ENCODE results near the gene DYRK3.
A peak's percentile ranks its signal among the peaks of the same experiment; 100 is the strongest.
"Not testable (repeated sequence)": the region's sequence is repeated elsewhere in the genome, so short reads cannot be mapped to it uniquely, and the experiment has no call there.

The DYRK3 gene

DNA sequence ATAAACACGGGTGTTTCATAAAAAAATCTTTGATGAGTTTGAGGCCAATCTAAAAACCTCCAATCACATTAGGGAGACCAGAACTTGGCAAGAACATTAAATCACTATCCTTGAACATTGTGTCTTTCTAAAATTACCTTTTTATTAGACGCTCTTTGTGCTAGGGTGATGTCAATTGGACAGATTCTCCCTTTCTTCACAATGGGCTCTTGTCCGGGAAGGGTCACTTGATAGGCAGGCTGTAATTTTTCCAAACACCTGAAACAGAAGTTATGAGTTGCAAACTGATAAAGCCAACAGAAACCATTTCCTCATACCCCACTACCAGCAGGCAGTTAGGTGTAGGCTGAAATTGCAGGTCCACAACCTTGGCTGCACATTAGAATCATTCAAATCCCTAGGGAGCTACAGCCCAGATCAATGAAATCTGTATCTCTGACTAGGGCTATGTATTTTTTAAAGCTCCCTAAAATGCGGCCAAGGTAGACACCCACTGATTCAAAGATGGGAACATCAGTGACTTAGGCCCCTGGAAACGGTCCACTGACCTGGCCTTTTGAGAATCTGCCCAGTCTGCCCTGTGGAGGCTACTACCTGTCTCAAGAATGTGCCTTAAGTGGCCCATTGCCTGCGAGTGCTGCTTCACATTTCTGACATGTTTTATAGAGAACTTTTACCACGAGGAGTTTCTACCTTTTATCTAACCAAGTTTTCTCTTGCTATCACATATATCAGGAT lies 39.6 kb upstream of the DYRK3 start:
- no peaks in the 10 kb centered on the region for H3K27me3 ChIP-seq (ENCODE audit: control insufficient read depth in 1 of 2, insufficient read depth in 2 of 2, low read length in 2 of 2)
- H3K9me3 ChIP-seq (ENCODE audit: control insufficient read depth in 1 of 2, low read length in 2 of 2), result no peaks in the 10 kb centered on the region
- H3K9ac ChIP-seq (ENCODE audit: low read depth in 1 of 2, low read length in 2 of 2), result no peak overlapping the region
- H3K36me3 ChIP-seq (ENCODE audit: control insufficient read depth in 1 of 2, insufficient read depth in 2 of 2, low read length in 2 of 2), result peaks cover 64 to 88% of the 10 kb centered on the region in 2 donors
- no peak overlapping the region for H3K27ac ChIP-seq (ENCODE audit: low read depth, low read length)
- H3K4me1 ChIP-seq (ENCODE audit: control insufficient read depth in 1 of 2, insufficient read depth in 2 of 2, low read length in 2 of 2), result no peaks in the 10 kb centered on the region
- H3K4me3 ChIP-seq (ENCODE audit: low read depth in 1 of 2, low read length in 2 of 2), result no peak overlapping the region

DNA sequence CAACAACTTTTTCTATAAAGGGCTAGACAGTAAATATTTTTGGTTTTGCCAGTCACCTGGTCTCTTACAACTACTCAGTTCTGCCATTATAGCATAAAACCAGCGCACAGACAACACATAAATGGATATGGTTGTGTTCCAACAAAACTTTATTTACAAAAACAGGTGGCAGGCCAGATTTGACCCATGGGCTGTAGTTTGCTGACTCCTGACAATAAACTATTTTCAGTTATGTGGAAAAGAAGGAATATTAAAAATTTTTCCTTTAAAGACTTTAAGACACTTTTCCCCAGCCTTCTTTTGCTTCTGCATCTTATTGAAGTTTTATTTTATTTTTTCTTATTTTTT lies 39.0 kb upstream of the DYRK3 start:
- peaks cover 62 to 86% of the 10 kb centered on the region in 2 donors for H3K36me3 ChIP-seq (ENCODE audit: control insufficient read depth in 1 of 2, insufficient read depth in 2 of 2, low read length in 2 of 2)
- no peak overlapping the region for H3K9ac ChIP-seq (ENCODE audit: low read depth in 1 of 2, low read length in 2 of 2)

DNA sequence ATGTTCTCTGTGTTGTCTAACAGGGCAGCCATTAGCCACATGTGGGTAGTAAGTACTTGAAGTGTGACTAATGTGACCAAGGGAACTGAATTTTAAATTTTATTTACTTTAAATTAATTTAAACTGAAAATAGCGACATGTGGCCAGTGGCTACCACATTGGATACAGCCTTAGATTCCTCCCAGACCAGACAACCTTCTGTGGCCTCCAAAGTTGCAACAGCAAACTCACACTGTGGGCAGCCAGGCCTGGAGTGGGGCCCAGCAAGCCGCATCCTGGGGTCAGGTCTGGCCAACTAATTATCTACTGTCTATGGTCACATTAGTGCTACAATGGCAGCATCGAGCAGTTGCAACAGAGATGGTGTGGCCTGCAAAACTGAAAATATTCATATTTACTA lies 34.8 kb upstream of the DYRK3 start:
- Histone ChIP-seq H3K9me3 (ENCODE audit: control insufficient read depth in 1 of 2, low read length in 2 of 2) (no peaks in the 10 kb centered on the region), H3K27ac (ENCODE audit: low read depth, low read length) (no peak overlapping the region), H3K36me3 (ENCODE audit: control insufficient read depth in 1 of 2, insufficient read depth in 2 of 2, low read length in 2 of 2) (peaks cover 53 to 82% of the 10 kb centered on the region in 2 donors), H3K27me3 (ENCODE audit: control insufficient read depth in 1 of 2, insufficient read depth in 2 of 2, low read length in 2 of 2) (no peaks in the 10 kb centered on the region), H3K9ac (ENCODE audit: low read depth in 1 of 2, low read length in 2 of 2) (no peak overlapping the region), H3K4me3 (ENCODE audit: low read depth in 1 of 2, low read length in 2 of 2) (no peak overlapping the region), H3K4me1 (ENCODE audit: control insufficient read depth in 1 of 2, insufficient read depth in 2 of 2, low read length in 2 of 2) (no peaks in the 10 kb centered on the region)

More for the DNA sequence above, 39.0 kb upstream of the DYRK3 start:
- Histone ChIP-seq H3K27ac (ENCODE audit: low read depth, low read length) (no peak overlapping the region), H3K4me1 (ENCODE audit: control insufficient read depth in 1 of 2, insufficient read depth in 2 of 2, low read length in 2 of 2) (no peaks in the 10 kb centered on the region), H3K27me3 (ENCODE audit: control insufficient read depth in 1 of 2, insufficient read depth in 2 of 2, low read length in 2 of 2) (no peaks in the 10 kb centered on the region), H3K4me3 (ENCODE audit: low read depth in 1 of 2, low read length in 2 of 2) (no peak overlapping the region), H3K9me3 (ENCODE audit: control insufficient read depth in 1 of 2, low read length in 2 of 2) (no peaks in the 10 kb centered on the region)

DNA sequence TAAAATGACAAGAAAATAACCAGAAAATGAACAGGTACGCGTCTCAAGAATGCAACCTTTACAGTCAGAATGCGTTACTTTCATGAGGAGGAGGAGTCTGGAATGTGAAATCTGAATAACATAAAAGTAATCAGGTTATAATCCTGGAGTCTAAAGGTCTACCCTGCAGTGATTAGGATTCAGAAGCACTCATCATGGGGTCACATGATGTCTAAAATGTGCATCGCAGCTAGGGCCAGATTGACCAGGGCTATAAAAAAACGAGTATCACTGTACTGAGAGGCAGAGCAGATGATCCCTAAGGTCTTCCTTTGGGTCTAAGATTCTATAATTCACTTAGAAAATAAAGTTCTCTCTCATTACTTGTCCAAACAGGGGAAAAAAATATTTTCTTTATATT lies 30.5 kb upstream of the DYRK3 start:
- Histone ChIP-seq H3K4me1 (ENCODE audit: control insufficient read depth in 1 of 2, insufficient read depth in 2 of 2, low read length in 2 of 2) (no peaks in the 10 kb centered on the region), H3K27me3 (ENCODE audit: control insufficient read depth in 1 of 2, insufficient read depth in 2 of 2, low read length in 2 of 2) (no peaks in the 10 kb centered on the region), H3K27ac (ENCODE audit: low read depth, low read length) (no peak overlapping the region), H3K4me3 (ENCODE audit: low read depth in 1 of 2, low read length in 2 of 2) (no peak overlapping the region), H3K9ac (ENCODE audit: low read depth in 1 of 2, low read length in 2 of 2) (no peak overlapping the region), H3K36me3 (ENCODE audit: control insufficient read depth in 1 of 2, insufficient read depth in 2 of 2, low read length in 2 of 2) (peaks cover 25 to 65% of the 10 kb centered on the region in 2 donors), H3K9me3 (ENCODE audit: control insufficient read depth in 1 of 2, low read length in 2 of 2) (no peaks in the 10 kb centered on the region)

DNA sequence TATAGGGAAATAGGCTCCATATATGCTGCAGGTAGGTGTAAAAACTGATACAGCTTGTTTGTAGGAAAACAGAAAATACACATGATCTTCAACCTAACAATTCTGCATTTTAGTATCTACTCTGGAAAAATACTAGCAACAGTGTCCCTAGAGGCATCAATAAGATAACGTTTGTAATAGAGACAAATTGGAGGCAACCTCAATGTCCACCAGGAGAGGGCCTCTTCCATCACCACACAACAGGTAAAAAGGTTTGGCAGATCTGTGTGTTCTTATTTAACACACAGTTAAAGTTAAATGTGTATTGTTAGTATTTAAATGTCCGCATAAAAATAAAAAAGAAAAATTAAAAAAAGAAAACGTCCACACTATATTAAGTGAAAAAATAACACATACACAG lies 28.5 kb upstream of the DYRK3 start:
- H3K27ac ChIP-seq (ENCODE audit: low read depth, low read length), result no peak overlapping the region
- H3K4me3 ChIP-seq (ENCODE audit: low read depth in 1 of 2, low read length in 2 of 2), result no peak overlapping the region
- H3K9ac ChIP-seq (ENCODE audit: low read depth in 1 of 2, low read length in 2 of 2), result no peak overlapping the region
- peaks cover 17 to 51% of the 10 kb centered on the region in 2 donors for H3K36me3 ChIP-seq (ENCODE audit: control insufficient read depth in 1 of 2, insufficient read depth in 2 of 2, low read length in 2 of 2)
- no peaks in the 10 kb centered on the region for H3K27me3 ChIP-seq (ENCODE audit: control insufficient read depth in 1 of 2, insufficient read depth in 2 of 2, low read length in 2 of 2)
- H3K4me1 ChIP-seq (ENCODE audit: control insufficient read depth in 1 of 2, insufficient read depth in 2 of 2, low read length in 2 of 2), result peaks cover 6 to 8% of the 10 kb centered on the region in 2 donors
- H3K9me3 ChIP-seq (ENCODE audit: control insufficient read depth in 1 of 2, low read length in 2 of 2), result no peaks in the 10 kb centered on the region

DNA sequence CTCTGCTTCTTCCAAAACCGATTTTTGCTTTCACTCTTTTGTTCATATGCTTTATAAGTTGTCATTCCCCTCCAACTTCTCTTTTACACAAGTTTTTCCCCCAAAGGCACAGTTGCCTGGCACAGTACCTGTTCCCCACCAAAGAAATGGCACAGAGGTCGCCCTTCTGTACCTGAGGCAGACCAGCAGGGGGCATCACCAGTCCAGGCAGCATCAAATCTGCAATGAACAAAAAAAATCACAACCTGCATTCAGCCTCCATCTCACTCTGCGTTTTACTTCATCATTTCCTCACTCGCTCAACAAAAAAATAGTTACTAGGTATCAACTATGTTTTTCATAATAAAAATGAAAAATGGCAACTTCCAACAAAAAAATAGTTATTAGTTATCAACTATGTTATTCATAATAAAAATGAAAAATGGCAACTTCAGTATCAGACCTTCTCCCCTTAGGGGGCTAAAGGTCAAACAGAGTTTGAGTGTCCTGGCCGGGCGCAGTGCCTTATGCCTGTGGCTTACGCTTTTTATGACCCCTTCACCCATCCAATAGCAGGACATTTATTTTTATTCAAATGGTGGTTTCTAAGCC lies 27.1 kb upstream of the DYRK3 start:
- Histone ChIP-seq H3K36me3 (ENCODE audit: control insufficient read depth in 1 of 2, insufficient read depth in 2 of 2, low read length in 2 of 2) (peaks cover 6 to 38% of the 10 kb centered on the region in 2 donors), H3K9ac (ENCODE audit: low read depth in 1 of 2, low read length in 2 of 2) (no peak overlapping the region), H3K27me3 (ENCODE audit: control insufficient read depth in 1 of 2, insufficient read depth in 2 of 2, low read length in 2 of 2) (no peaks in the 10 kb centered on the region), H3K4me3 (ENCODE audit: low read depth in 1 of 2, low read length in 2 of 2) (no peak overlapping the region), H3K4me1 (ENCODE audit: control insufficient read depth in 1 of 2, insufficient read depth in 2 of 2, low read length in 2 of 2) (peaks cover 6 to 8% of the 10 kb centered on the region in 2 donors), H3K27ac (ENCODE audit: low read depth, low read length) (no peak overlapping the region), H3K9me3 (ENCODE audit: control insufficient read depth in 1 of 2, low read length in 2 of 2) (no peaks in the 10 kb centered on the region)

DNA sequence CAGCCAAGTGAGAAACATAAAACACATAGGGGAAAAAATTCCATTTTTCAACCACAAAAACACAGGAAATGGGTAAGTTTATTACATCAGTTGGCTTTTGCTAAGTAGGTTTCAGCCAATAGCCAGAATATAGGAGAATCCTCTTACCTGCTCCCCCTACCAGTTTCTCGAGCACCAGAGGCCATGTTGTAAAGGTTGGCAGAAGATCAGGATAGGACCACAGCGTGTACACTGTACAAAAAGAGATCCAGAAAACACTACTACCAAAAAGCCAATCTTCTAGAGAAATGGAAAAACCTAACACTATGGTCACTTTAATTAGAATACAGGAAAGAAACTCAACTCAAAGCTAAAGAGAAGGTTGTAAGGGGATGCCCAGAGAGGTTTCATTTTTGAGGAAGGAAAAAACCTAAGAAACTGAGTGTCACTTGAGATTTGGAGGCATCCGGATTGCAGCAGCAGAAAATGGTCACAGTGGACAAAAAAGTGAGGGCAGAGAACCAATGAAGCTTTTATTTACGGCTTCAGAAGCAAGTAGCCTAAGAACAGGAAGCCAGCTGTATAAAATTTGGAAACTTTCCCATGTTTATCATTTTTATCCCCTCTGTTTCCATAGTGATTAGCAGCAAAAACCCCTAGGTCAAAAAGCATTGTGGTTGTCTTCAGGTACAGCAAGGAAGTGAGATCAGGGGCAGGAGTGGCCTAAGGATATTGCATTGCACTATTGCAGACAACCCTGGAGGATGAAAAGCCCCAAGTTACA lies 25.9 kb upstream of the DYRK3 start:
- Histone ChIP-seq H3K4me3 (ENCODE audit: low read depth in 1 of 2, low read length in 2 of 2) (no peak overlapping the region), H3K27me3 (ENCODE audit: control insufficient read depth in 1 of 2, insufficient read depth in 2 of 2, low read length in 2 of 2) (no peaks in the 10 kb centered on the region), H3K27ac (ENCODE audit: low read depth, low read length) (no peak overlapping the region), H3K36me3 (ENCODE audit: control insufficient read depth in 1 of 2, insufficient read depth in 2 of 2, low read length in 2 of 2) (peaks cover 5 to 29% of the 10 kb centered on the region in 2 donors), H3K9ac (ENCODE audit: low read depth in 1 of 2, low read length in 2 of 2) (no peak overlapping the region), H3K4me1 (ENCODE audit: control insufficient read depth in 1 of 2, insufficient read depth in 2 of 2, low read length in 2 of 2) (peaks cover 6 to 8% of the 10 kb centered on the region in 2 donors), H3K9me3 (ENCODE audit: control insufficient read depth in 1 of 2, low read length in 2 of 2) (no peaks in the 10 kb centered on the region)

DNA sequence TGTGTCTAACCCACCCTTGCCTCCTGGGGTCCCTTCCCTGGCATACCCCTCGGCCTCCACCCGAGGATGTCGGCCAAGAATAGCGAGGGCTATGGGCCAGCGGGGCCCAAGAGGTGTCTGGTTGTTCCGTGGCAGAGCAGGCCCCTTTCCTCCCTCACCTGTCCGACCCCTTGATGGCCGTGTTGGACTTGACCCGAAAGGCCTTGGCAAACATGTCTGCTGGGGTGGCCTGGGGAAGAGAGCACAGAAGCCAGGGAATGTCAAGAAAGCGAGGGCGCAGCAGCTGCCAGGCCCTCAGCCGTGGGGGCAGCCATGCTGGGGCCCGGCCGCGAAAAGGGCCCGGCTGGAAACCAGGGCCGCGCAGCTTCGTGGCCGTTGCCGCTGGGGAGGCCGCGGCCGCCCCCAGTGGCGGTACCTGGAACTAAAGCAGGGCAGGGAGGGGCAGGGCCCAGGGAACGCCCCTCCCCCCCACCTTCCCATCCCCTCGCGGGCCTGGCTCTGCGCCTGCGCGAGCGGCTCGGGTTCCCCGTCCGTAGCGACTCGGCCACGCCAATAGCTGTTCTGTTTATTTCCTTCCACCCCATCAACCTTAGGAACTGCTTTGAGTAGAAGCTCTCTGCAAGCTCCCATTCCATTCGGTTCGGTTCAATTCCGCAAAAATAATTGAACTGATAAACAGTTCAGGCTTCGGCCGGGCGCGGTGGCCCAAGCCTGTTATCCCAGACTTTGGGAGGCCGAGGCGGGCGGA lies 23.0 kb upstream of the DYRK3 start, which contains the start of gene EIF2D:
TSS of gene EIF2D (minus strand) at position 337 of the 748 bp plus-strand sequence. CDS start at position 214, 123 bp downstream.
- Histone ChIP-seq H3K4me3 (ENCODE audit: low read depth in 1 of 2, low read length in 2 of 2) (peak within 1 kb of the TSS; percentile 92 to 100), H3K27me3 (ENCODE audit: control insufficient read depth in 1 of 2, insufficient read depth in 2 of 2, low read length in 2 of 2) (no peaks in the 10 kb centered on the region), H3K9me3 (ENCODE audit: control insufficient read depth in 1 of 2, low read length in 2 of 2) (no peaks in the 10 kb centered on the region), H3K27ac (ENCODE audit: low read depth, low read length) (peak within 1 kb of the TSS; percentile 87), H3K9ac (ENCODE audit: low read depth in 1 of 2, low read length in 2 of 2) (peak within 1 kb of the TSS; percentile 86 to 94), H3K4me1 (ENCODE audit: control insufficient read depth in 1 of 2, insufficient read depth in 2 of 2, low read length in 2 of 2) (peaks cover 6 to 8% of the 10 kb centered on the region in 2 donors), H3K36me3 (ENCODE audit: control insufficient read depth in 1 of 2, insufficient read depth in 2 of 2, low read length in 2 of 2) (peaks cover 0 to 14% of the 10 kb centered on the region in 2 donors)

DNA sequence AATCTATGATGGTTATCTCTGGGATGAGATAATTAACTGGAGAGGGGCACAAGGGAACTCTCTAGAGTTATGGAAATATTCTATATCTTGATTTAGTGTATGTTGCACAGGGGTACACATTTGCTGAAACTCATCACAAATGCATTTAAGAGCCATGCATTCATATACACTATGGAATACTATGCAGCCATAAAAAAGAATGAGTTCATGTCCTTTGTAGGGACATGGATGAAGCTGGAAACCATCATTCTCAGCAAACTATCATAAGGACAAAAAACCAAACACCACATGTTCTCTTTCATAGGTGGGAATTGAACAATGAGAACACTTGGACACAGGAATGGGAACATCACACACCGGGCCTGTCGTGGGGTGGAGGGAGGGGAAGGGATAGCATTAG lies 8.9 kb upstream of the DYRK3 start:
- H3K36me3 ChIP-seq (ENCODE audit: control insufficient read depth in 1 of 2, insufficient read depth in 2 of 2, low read length in 2 of 2); H3K9ac ChIP-seq (ENCODE audit: low read depth in 1 of 2, low read length in 2 of 2); H3K27me3 ChIP-seq (ENCODE audit: control insufficient read depth in 1 of 2, insufficient read depth in 2 of 2, low read length in 2 of 2); H3K4me3 ChIP-seq (ENCODE audit: low read depth in 1 of 2, low read length in 2 of 2); H3K4me1 ChIP-seq (ENCODE audit: control insufficient read depth in 1 of 2, insufficient read depth in 2 of 2, low read length in 2 of 2); H3K9me3 ChIP-seq (ENCODE audit: control insufficient read depth in 1 of 2, low read length in 2 of 2); H3K27ac ChIP-seq (ENCODE audit: low read depth, low read length): not testable (repeated sequence)

Data from duodenal mucosa (tissue), 2 donors.